H1 (cell line): ENCODE results near the gene ANP32B. TPM values are rescaled to one million over a fixed set of nuclear protein-coding genes. Genes with fewer than 3 reads are reported as not detected.
"Not testable (repeated sequence)": the region's sequence is repeated elsewhere in the genome, so short reads cannot be mapped to it uniquely, and the experiment has no call there.

Source experiments
- CTCF ChIA-PET: fragments of 300-600 bp; sonication (Branson Sonifier 250); formaldehyde crosslinking; loops from one replicate; lab custom pipeline; 2021; ENCODE audit not compliant: partially characterized antibody; lab: Charles Lee
- POLR2A ChIA-PET: fragments of 300-600 bp; sonication (Branson Sonifier 250); formaldehyde crosslinking; loops from one replicate; lab custom pipeline; 2021; ENCODE audit warnings: inconsistent platforms; ENCODE audit not compliant: partially characterized antibody; lab: Charles Lee
- DNase-seq, 2 experiments: peaks; one replicate each; pipeline versions ENCODE4 v3.0.0 to v3.0.0-alpha.2; 2010 to 2022; ENCODE audit warnings: low spot score in 2 of 2, low read depth in 1 of 2, mixed read lengths in 1 of 2
- FAIRE-seq: peaks from 2 replicates; lab custom pipeline; 2011; peaks lifted over from hg19 to GRCh38; lab: Jason Lieb, UNC
- H2AFZ ChIP-seq: 2 replicates; pipeline ENCODE4 v1.8.1; 2012; ENCODE audit warnings: low read length, inconsistent platforms
- H2AK5ac ChIP-seq: 2 replicates; pipeline ENCODE4 v1.6.1; 2013; ENCODE audit warnings: low read depth, low read length
- H2BK120ac ChIP-seq: replicated peaks from 2 replicates; pipeline ENCODE3; 2013; ENCODE audit warnings: low read depth, low read length, inconsistent platforms
- H2BK12ac ChIP-seq: 2 replicates; pipeline ENCODE4 v1.6.1; 2013; ENCODE audit warnings: low read depth, low read length
- H2BK15ac ChIP-seq: 2 replicates; pipeline ENCODE4 v1.6.1; 2013; ENCODE audit warnings: low read length
- H2BK20ac ChIP-seq: 2 replicates; pipeline ENCODE4 v1.6.1; 2013; ENCODE audit warnings: low read length
- H2BK5ac ChIP-seq: 2 replicates; pipeline ENCODE4 v1.6.1; 2013; ENCODE audit warnings: low read depth, low read length
- H3K14ac ChIP-seq: 2 replicates; pipeline ENCODE4 v1.6.1; 2013; ENCODE audit warnings: inconsistent platforms; ENCODE audit not compliant: insufficient read length
- H3K18ac ChIP-seq: 2 replicates; pipeline ENCODE4 v1.6.1; 2013; ENCODE audit warnings: low read length; ENCODE audit errors: extremely low read depth
- H3K23ac ChIP-seq: 2 replicates; pipeline ENCODE4 v1.6.1; 2013; ENCODE audit warnings: inconsistent platforms; ENCODE audit not compliant: insufficient read length
- H3K23me2 ChIP-seq: 2 replicates; pipeline ENCODE4 v1.6.1; 2013; ENCODE audit warnings: low read depth, low read length
- H3K27ac ChIP-seq: 2 replicates; pipeline ENCODE4 v1.6.1; 2011; ENCODE audit warnings: low read depth, low read length, inconsistent platforms
- H3K27me3 ChIP-seq, 4 experiments: replicated peaks in 1 of 4; 1 replicate in 1 of 4; 2 replicates in 3 of 4; pipeline versions ENCODE4 v1.6.1 to v1.8.1; 2011 to 2013; ENCODE audit warnings: low read length in 3 of 4, mild to moderate bottlenecking in 3 of 4, inconsistent platforms in 2 of 4, mixed read lengths in 2 of 4, moderate library complexity in 1 of 4; ENCODE audit not compliant: control insufficient read depth in 3 of 4, insufficient read depth in 3 of 4; ENCODE audit errors: extremely low read depth in 1 of 4
- H3K36me3 ChIP-seq, 4 experiments: 2 replicates each; pipeline versions ENCODE4 v1.6.1 to v1.8.1; 2011 to 2013; ENCODE audit warnings: mild to moderate bottlenecking in 4 of 4, low read length in 3 of 4, moderate library complexity in 2 of 4, control low read depth in 1 of 4, inconsistent platforms in 1 of 4; ENCODE audit not compliant: insufficient read depth in 4 of 4, control insufficient read depth in 2 of 4
- H3K4ac ChIP-seq: replicated peaks from 2 replicates; pipeline ENCODE3; 2013; ENCODE audit warnings: low read length, low read depth, mixed read lengths, inconsistent platforms; ENCODE audit not compliant: insufficient read length
- H3K4me1 ChIP-seq, 4 experiments: replicated peaks in 1 of 4; 1 replicate in 1 of 4; 2 replicates in 3 of 4; pipeline versions ENCODE4 v1.6.1 to v1.8.1; 2011 to 2013; ENCODE audit warnings: low read length in 3 of 4, inconsistent platforms in 2 of 4, mixed read lengths in 1 of 4; ENCODE audit not compliant: insufficient read depth in 4 of 4, control insufficient read depth in 3 of 4
- H3K4me2 ChIP-seq, 2 experiments: 2 replicates each; pipeline versions ENCODE4 v1.6.1 to v1.8.1; 2011 to 2013; ENCODE audit warnings: low read depth in 2 of 2, low read length in 2 of 2, control low read depth in 1 of 2, inconsistent platforms in 1 of 2, mild to moderate bottlenecking in 1 of 2; ENCODE audit not compliant: insufficient read depth in 1 of 2
- H3K4me3 ChIP-seq, 4 experiments: fragments of 200-600, 300-600 bp in 1 of 4; sonication (generic), shearing (Covaris generic), sonication (Bioruptor Twin) in 1 of 4; 2 replicates each; pipeline versions ENCODE4 v1.5.1 to v1.8.1; 2011 to 2016; ENCODE audit warnings: low read length in 4 of 4, low read depth in 3 of 4, control low read depth in 2 of 4, inconsistent platforms in 2 of 4, mild to moderate bottlenecking in 2 of 4, mixed read lengths in 1 of 4, moderate library complexity in 1 of 4; ENCODE audit not compliant: insufficient read depth in 2 of 4; ENCODE audit errors: extremely low read depth in 1 of 4
- H3K56ac ChIP-seq: replicated peaks from 2 replicates; pipeline ENCODE3; 2013; ENCODE audit warnings: low read depth, mild to moderate bottlenecking, mixed read lengths, low read length, inconsistent platforms; ENCODE audit not compliant: insufficient read length
- H3K79me1 ChIP-seq: 2 replicates; pipeline ENCODE4 v1.6.1; 2013; ENCODE audit warnings: low read depth, low read length, control low read depth
- H3K79me2 ChIP-seq, 2 experiments: 2 replicates each; pipeline versions ENCODE4 v1.6.1 to v1.8.1; 2012 to 2013; ENCODE audit warnings: low read length in 2 of 2, mild to moderate bottlenecking in 2 of 2, inconsistent platforms in 1 of 2; ENCODE audit not compliant: insufficient read depth in 2 of 2, control insufficient read depth in 1 of 2
- H3K9ac ChIP-seq, 4 experiments: replicated peaks in 1 of 4; 1 replicate in 1 of 4; 2 replicates in 3 of 4; pipeline versions ENCODE4 v1.6.1 to v1.8.1; 2011 to 2013; ENCODE audit warnings: low read depth in 3 of 4, low read length in 3 of 4, control low read depth in 2 of 4, mild to moderate bottlenecking in 2 of 4, moderate library complexity in 2 of 4, inconsistent platforms in 1 of 4; ENCODE audit errors: extremely low read depth in 1 of 4
- H3K9me3 ChIP-seq, 2 experiments: 2 replicates each; pipeline versions ENCODE4 v1.6.1 to v1.8.1; 2012 to 2013; ENCODE audit warnings: mild to moderate bottlenecking in 2 of 2, moderate library complexity in 2 of 2, control low read depth in 1 of 2, inconsistent platforms in 1 of 2, low read depth in 1 of 2, low read length in 1 of 2, mixed read lengths in 1 of 2; ENCODE audit not compliant: insufficient read depth in 2 of 2
- H4K20me1 ChIP-seq, 2 experiments: replicated peaks in 1 of 2; 2 replicates each; pipeline versions ENCODE3 to v1.8.1; 2011 to 2013; ENCODE audit warnings: inconsistent platforms in 2 of 2, low read length in 2 of 2, mild to moderate bottlenecking in 1 of 2; ENCODE audit not compliant: insufficient read depth in 2 of 2, control insufficient read depth in 1 of 2
- H4K5ac ChIP-seq: 2 replicates; pipeline ENCODE4 v1.6.1; 2013; ENCODE audit warnings: low read length, low read depth, mixed read lengths, inconsistent platforms; ENCODE audit not compliant: insufficient read length
- H4K8ac ChIP-seq: 2 replicates; pipeline ENCODE4 v1.8.0; 2013; ENCODE audit warnings: mild to moderate bottlenecking, moderate library complexity, low read length, inconsistent platforms; ENCODE audit not compliant: insufficient read depth; ENCODE audit errors: extremely low read depth
- H4K91ac ChIP-seq: replicated peaks from 2 replicates; pipeline ENCODE3; 2013; ENCODE audit warnings: low read length, mixed read lengths, inconsistent platforms; ENCODE audit not compliant: insufficient read length
- WGBS, 2 experiments: shearing (Covaris generic) in 1 of 2; methylation state at CpG; one replicate each; pipeline versions ENCODE4 v1.1.6 to v1.1.7; 2013 to 2015; ENCODE audit warnings: low lambda C conversion rate in 2 of 2, mixed read lengths in 2 of 2, inconsistent platforms in 1 of 2, low coverage in 1 of 2, missing lambda C conversion rate in 1 of 2; ENCODE audit not compliant: insufficient replicate concordance in 2 of 2, insufficient coverage in 1 of 2, insufficient read length in 1 of 2; ENCODE audit errors: extremely low coverage in 1 of 2, missing lambda C conversion rate in 1 of 2; 5-methylcytosine and 5-hydroxymethylcytosine counted together
- polyA plus RNA-seq, 7 experiments: library from polyadenylated mRNA; depleted of rRNA in 3 of 7; stranded (reverse) in 5 of 7; unstranded in 2 of 7; fragments of >200 nt in 5 of 7; fragments of 200-250 nt in 2 of 7; gene quantifications; 1 replicate in 5 of 7; 2 replicates in 1 of 7; 4 replicates in 1 of 7; pipeline versions ENCODE4 v1.2.1 to v1.2.3, GENCODE V29; 2011 to 2013; ENCODE audit warnings: missing spikeins in 2 of 7, mixed read lengths in 2 of 7
- total RNA-seq: library from RNA; stranded (reverse); fragmentation: NEBNext Ultra II Directional; extraction: Animal tissue kit (Norgen Biotek cat#: 25700); gene quantifications from 2 replicates; pipeline ENCODE4 v1.2.1, GENCODE V29; 2021

ANP32B gene
- total and polyA plus RNA-seq, 2 of the 8 experiments (the other 6 are each of a cell fraction or from before 2014, with no cell fraction given) = 7.6 to 88.1 TPM

GRCh38 chr9:97950873-97951272, 32.3 kb upstream of the ANP32B start:
- H3K23ac ChIP-seq, H2BK15ac ChIP-seq, H4K91ac ChIP-seq, H3K9me3 ChIP-seq, H4K8ac ChIP-seq, H2BK12ac ChIP-seq, H3K4me1 ChIP-seq, H2AFZ ChIP-seq, H2AK5ac ChIP-seq, DNase-seq, H3K56ac ChIP-seq, FAIRE-seq, H4K20me1 ChIP-seq, H3K14ac ChIP-seq, H2BK20ac ChIP-seq, H3K23me2 ChIP-seq, H3K36me3 ChIP-seq, H3K27ac ChIP-seq, H2BK120ac ChIP-seq, H3K79me2 ChIP-seq, H4K5ac ChIP-seq, H3K4me2 ChIP-seq, H3K4ac ChIP-seq, H3K9ac ChIP-seq, H3K4me3 ChIP-seq, H2BK5ac ChIP-seq, H3K27me3 ChIP-seq, POLR2A ChIA-PET, H3K79me1 ChIP-seq, H3K18ac ChIP-seq: not testable (repeated sequence)
- 95% methylated on average over 5 of the region's 5 CpGs; no CpG with 5 or more reads in 1 of the 2 experiments for WGBS, 2 experiments
- CTCF ChIA-PET = interaction anchor here (1.8 to 2.0 kb wide), 2 partner anchors 12 to 27 kb away, joined by 4 read pairs; no protein-coding TSS in a partner anchor
